HT1080 (cell line): ENCODE data around the gene SMAD5. TPM values are rescaled to one million over a fixed set of nuclear protein-coding genes. Genes with fewer than 3 reads are reported as not detected.
A peak's percentile ranks its signal among the peaks of the same experiment; 100 is the strongest.

Source experiments
- DNase-seq: peaks from one replicate; pipeline ENCODE4 v3.0.0-alpha.2; 2015; ENCODE audit warnings: low read depth
- total RNA-seq: library from RNA; depleted of rRNA; stranded (reverse); fragments of >200 nt; shearing (Covaris generic); gene quantifications from 2 replicates; pipeline ENCODE4 v1.2.3, GENCODE V29; 2014

SMAD5 gene
- total RNA-seq, 1 experiment from 2014 or later: 67.8 TPM

DNA sequence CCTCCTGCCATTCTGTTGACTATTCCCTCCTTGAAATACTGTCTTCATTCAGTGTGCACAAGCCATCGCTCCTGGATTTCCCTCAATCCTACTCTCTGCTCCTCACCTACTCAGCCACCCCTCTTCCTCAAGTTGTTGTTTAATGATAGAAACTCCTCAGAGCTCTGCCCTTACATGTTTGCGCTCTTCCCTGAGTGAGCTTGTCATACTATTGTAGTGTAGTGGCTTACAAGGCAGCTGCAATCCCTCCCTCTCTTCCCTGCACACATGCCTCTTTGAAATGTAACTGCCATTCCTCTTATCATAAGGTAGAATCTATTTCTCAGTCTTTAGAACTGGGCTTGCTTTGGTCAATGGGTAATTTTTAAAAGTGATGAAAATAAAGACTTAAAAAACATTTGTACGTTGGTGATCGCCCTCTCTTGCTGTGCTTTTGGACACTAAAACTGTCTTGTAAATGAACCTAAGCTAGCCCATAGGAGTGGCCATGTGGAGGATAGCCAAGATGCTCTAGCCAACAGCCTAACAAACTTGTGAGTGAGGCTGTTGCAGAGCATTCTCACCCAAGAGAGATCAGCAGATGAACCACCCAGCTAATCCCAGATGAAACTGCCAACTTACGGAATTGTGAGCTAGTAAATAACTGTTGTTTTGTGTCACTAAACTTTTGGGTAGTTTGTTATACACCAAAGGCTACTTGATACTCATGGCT lies 18.1 kb upstream of the SMAD5 start:
- no peak for DNase-seq

GRCh38 chr5:136115183-136115865 lies 17.3 kb upstream of the SMAD5 start:
- no peak for DNase-seq

GRCh38 chr5:136120529-136120928 lies 12.1 kb upstream of the SMAD5 start:
- no peak for DNase-seq

GRCh38 chr5:136123236-136123768 lies 9.3 kb upstream of the SMAD5 start:
- DNase-seq: peak; percentile 83

DNA sequence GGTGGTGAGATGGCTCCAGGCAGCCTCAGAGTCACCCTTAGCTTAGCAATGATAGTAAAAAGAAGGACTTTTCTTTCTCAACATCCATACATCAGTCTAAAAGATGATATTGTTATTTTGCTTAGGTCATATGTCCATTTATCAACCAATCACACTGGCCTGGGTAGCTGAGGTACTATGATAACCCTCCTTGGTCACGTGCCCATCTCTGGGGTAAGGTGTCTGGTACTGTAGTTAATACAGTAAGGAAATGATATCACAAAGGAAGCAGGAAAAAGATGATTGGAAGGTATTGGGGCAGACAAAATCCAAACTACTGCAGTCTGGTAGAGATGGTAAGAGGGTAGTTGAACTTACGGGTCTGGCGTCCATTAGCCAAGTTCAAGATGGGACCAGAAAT lies 5.1 kb upstream of the SMAD5 start:
- no peak for DNase-seq

GRCh38 chr5:136128481-136128880 lies 4.2 kb upstream of the SMAD5 start:
- DNase-seq: no peak

DNA sequence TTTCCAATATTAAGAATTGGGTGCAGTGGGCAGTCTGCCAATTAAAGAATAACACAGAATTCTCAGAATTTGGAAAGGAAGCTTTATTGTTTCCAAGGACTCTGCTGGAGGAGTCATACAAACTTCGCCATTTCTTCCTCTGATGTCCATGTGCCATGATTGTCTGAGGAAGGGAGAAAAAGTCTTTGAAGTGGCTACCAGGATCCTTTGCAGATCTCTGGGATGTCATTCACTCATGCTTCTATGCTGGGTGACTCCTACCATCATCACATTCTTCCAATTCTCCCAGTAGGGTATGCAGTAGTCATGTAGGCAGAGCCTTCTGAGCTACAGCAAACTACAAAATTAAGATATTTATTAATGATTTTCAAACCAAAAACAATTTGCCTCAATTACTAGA lies 3.2 kb upstream of the SMAD5 start:
- DNase-seq: no peak

GRCh38 chr5:136130581-136130980 lies 2.1 kb upstream of the SMAD5 start:
- DNase-seq: no peak

- DNase-seq: no peak
These were observed 558 bp upstream of the SMAD5 start for GRCh38 chr5:136132087-136132486.

DNA sequence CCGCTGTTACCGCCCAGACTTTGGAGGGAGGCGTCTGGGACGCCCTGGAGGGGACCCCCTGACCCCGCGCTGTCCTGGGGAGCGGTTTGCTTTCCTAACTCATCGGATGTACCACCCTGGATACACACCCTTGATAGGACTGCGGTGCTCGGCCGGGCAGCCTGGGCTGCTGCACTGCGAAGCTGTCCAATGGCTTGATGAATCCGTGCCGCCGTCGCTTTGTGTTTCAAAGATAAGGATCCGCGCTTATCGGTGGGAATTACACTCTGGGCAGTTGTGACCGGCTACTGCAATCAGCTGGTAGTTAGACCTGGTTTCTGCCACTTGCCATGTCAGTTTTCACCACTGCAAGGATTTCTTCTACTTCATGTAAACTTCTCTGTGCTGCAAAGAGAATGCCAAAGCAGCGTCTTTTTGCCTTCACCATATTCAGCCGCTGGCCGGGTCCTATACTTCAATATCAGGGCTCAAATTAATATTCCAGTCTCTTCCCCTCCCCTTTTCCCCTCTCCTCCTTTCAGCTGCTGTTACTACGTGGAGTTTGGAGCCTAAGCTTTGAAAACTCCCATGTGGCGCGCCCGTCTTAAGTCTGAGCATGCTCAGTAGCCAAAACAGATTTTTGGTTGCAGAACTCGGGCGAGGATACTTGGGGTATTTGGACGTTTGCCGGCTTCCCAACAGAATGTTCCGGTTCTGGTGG lies 727 bp downstream of the SMAD5 start:
- peak; percentile 42 for DNase-seq

DNA sequence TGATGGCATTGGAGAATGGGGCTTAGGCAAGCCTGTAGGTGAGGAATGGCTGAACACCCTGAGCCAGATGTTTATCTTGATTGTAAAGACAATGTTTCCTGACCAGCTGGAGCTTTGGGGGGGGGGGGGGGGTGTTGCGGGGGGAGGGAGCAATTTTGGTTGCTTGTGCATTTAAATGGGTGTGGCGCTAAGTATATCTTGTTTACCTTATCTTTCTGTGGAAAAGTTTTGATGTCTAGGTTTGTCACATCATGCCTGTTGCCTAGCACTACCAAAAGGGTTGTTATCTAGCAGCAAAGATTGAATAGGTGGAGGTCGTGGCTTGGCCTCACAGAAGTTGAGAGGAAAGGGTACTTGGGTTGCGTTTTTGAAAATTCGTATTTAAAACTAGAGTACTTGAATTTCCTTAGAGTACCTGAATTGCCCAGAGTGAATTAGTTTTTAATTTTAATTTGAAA lies 1.3 kb downstream of the SMAD5 start:
- no peak for DNase-seq

GRCh38 chr5:136134653-136135052 lies 2.0 kb downstream of the SMAD5 start:
- no peak for DNase-seq

GRCh38 chr5:136135536-136135935 lies 2.9 kb downstream of the SMAD5 start:
- DNase-seq: no peak

DNA sequence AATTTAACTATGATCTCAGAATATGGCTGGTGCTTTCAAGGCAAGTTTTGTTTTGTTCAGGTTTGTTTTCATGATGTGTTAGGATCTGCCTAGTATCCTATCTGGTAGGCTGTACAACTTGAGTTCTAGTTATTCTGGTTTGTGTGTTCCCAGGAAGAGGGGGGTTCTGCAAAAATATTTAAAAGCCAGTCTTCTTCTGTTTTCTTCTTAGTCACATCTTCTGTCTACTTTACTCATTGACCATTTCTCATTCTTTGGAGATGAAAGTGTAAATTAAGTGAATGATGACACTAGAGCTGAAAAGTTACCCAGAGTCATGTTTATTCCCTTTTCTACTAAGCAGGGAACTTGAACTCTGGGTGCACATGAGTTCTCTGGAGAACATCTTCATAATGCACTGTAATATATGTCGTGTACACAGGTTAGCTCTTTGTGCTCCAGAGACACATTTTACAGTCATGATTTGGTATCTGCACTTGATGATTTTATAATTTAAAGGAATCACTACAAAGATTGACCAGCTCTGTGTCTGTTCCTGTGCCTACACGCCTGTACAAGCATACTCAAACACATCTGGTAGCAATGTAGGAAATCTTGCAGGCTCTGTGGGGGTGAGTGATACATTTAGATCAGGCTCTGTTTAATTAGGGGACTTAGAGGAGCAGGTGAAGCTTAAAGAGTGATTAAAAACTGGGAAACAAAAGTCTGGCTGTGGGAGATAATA lies 5.0 kb downstream of the SMAD5 start:
- DNase-seq: no peak

DNA sequence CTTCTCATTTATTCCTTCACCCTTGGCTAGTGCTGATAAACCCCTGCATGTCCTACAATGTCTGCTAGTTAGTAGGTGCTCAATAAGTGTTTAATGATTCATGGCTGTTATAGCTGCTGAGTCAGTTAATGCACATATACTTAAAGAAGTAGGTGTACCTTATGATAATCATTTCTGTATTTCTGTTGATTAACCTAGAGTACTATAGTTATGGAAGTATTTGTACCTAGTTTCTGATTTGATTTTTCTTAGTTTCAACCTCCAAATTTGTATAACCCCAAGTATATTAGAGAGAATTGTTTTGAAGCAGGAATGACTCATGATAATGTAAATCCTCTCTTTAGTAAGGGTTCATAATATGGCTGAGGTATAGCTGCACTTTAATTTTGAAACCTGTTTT lies 8.9 kb downstream of the SMAD5 start:
- no peak for DNase-seq

GRCh38 chr5:136143312-136143711 lies 10.7 kb downstream of the SMAD5 start:
- no peak for DNase-seq

- no peak for DNase-seq
These were observed 11.1 kb downstream of the SMAD5 start for GRCh38 chr5:136143763-136144162.

- DNase-seq: no peak
These were observed 12.4 kb downstream of the SMAD5 start for GRCh38 chr5:136145030-136145429.

DNA sequence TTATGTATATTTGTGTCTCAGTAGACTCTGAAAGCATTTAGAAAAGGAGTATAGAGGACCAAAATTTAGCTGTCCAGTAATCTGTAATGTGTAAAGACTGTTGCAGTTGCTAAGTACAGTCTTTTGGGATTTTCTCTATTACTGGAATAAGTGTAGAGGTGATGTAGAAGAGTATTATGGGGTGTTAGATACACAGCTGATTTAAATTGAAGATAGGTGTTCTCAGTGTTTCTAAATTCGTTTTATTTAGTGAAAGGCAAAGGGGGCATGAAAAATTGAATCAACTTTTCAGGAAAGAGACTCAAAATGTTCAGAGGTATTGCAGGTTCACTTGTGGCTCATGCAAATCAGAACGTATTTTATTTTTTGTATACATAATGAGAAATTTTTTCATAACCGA lies 13.6 kb downstream of the SMAD5 start:
- no peak for DNase-seq

DNA sequence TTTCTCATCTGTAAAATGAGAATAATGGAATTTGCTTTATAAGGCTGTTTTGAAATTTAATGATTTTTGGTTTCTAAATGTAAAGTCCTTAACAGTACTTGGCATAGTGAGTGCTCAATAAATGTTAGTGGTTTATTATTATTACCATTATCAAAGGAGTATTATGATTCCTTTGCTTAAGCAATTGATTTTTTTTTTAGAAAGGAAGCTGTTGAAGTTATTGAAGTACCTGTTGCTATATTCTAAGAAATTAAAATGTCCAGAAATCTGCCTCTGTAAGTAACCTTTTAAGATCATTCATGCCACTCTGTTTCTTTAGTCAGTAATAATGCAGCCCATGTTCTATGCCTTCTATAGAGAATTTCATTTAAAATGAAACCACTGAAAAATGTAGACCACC lies 15.0 kb downstream of the SMAD5 start:
- no peak for DNase-seq

DNA sequence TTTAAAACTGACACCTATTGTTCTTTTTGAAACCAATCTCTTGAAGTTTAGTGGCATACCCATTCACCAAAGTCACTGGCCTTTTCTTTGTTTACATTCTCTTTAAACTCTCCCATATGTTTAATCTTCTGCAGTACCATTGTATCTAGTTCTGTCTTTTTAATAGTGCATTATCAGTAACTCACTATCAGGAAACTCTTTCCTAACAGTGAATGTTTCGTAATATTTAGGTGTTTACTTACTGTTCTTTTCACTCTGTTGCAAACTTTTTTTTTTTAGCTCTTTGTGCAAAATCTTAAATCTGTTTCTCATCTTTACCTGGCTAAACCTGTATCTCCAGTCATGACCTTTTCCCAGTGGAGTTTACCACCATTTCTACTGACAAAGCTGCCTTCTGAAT lies 17.2 kb downstream of the SMAD5 start:
- DNase-seq: no peak
